Caco-2 (cell line): Measurements from ENCODE around the gene CAMK4. TPM values are rescaled to one million over a fixed set of nuclear protein-coding genes. Genes with fewer than 3 reads are reported as not detected.
"Not testable (repeated sequence)": the region's sequence is repeated elsewhere in the genome, so short reads cannot be mapped to it uniquely, and the experiment has no call there.

Experiments used
- BruUV-seq: library from RNA; stranded (reverse); fragments of 400-500 nt; replicated peaks from 2 replicates; lab custom pipeline; 2021; lab: Mats Ljungman, UMichigan
- CTCF ChIA-PET: fragments of 300-600 bp; sonication (Branson Sonifier 250); formaldehyde crosslinking; loops from one replicate; lab custom pipeline; 2022; ENCODE audit warnings: antibody characterized with exemption; lab: Charles Lee
- POLR2A ChIA-PET: fragments of 300-600 bp; sonication (Branson Sonifier 250); formaldehyde crosslinking; loops from one replicate; lab custom pipeline; 2022; ENCODE audit warnings: antibody characterized with exemption; lab: Charles Lee
- DNase-seq, 2 experiments: peaks; one replicate each; pipeline versions ENCODE4 v3.0.0 to v3.0.0-alpha.2; 2020 to 2022
- H3K27me3 ChIP-seq: replicated peaks from 2 replicates; pipeline ENCODE4 v1.6.0; 2011; ENCODE audit warnings: low read length; ENCODE audit not compliant: control insufficient read depth, insufficient read depth
- H3K36me3 ChIP-seq: 2 replicates; pipeline ENCODE4 v1.5.1; 2011; ENCODE audit warnings: low read length; ENCODE audit not compliant: control insufficient read depth, insufficient read depth
- H3K4me1 ChIP-seq: fragments of 250-450 bp; sonication (Bioruptor Pico); 2 replicates; pipeline ENCODE4 v1.5.1; 2020; ENCODE audit warnings: mild to moderate bottlenecking
- H3K4me3 ChIP-seq: 2 replicates; pipeline ENCODE4 v1.5.1; 2011; ENCODE audit warnings: low read depth, mild to moderate bottlenecking, control low read depth, low read length
- H3K9me3 ChIP-seq: fragments of 250-450 bp; sonication (Bioruptor Pico); 2 replicates; pipeline ENCODE4 v1.5.1; 2020; ENCODE audit warnings: mild to moderate bottlenecking, moderate library complexity
- H3K27ac Mint-ChIP-seq: one replicate; pipeline ENCODE4 v1.8.0; 2022; ENCODE audit warnings: mixed read lengths; ENCODE audit not compliant: unreplicated experiment
- H3K27me3 Mint-ChIP-seq: one replicate; pipeline ENCODE4 v1.8.0; 2022; ENCODE audit warnings: mixed read lengths; ENCODE audit not compliant: insufficient read depth, unreplicated experiment
- H3K36me3 Mint-ChIP-seq: one replicate; pipeline ENCODE4 v1.8.0; 2022; ENCODE audit warnings: mild to moderate bottlenecking, mixed read lengths; ENCODE audit not compliant: insufficient read depth, unreplicated experiment
- H3K4me1 Mint-ChIP-seq: one replicate; pipeline ENCODE4 v1.8.0; 2022; ENCODE audit warnings: low read depth, mixed read lengths; ENCODE audit not compliant: unreplicated experiment
- H3K4me3 Mint-ChIP-seq: one replicate; pipeline ENCODE4 v1.8.0; 2022; ENCODE audit warnings: mild to moderate bottlenecking, moderate library complexity, mixed read lengths; ENCODE audit not compliant: unreplicated experiment
- H3K9me3 Mint-ChIP-seq: one replicate; pipeline ENCODE4 v1.8.0; 2022; ENCODE audit warnings: mixed read lengths; ENCODE audit not compliant: unreplicated experiment
- intact Hi-C: fragments of 100-400 bp; cut with micrococcal nuclease; formaldehyde crosslinking; loops from one replicate; pipeline ENCODE4 v1.10.0; 2022; ENCODE audit not compliant: unreplicated experiment
- total RNA-seq: library from RNA; stranded (reverse); gene quantifications from 2 replicates; pipeline ENCODE4 v1.2.3, GENCODE V29; 2022
- TF ChIP-seq, protein P1 (sequence below), 2 experiments: fragments of 200-600 bp in 1 of 2; IDR thresholded peaks; 1 replicate in 1 of 2; 2 replicates in 1 of 2; pipeline versions ENCODE4 v1.5.1 to v1.8.0; 2011 to 2022; ENCODE audit warnings: antibody characterized with exemption in 1 of 2, control low read depth in 1 of 2, inconsistent platforms in 1 of 2, low read depth in 1 of 2, low read length in 1 of 2, mild to moderate bottlenecking in 1 of 2, moderate library complexity in 1 of 2; ENCODE audit not compliant: insufficient read depth in 1 of 2, severe bottlenecking in 1 of 2, unreplicated experiment in 1 of 2

Gene CAMK4
- total RNA-seq, 1 experiment from 2014 or later = not detected

DNA sequence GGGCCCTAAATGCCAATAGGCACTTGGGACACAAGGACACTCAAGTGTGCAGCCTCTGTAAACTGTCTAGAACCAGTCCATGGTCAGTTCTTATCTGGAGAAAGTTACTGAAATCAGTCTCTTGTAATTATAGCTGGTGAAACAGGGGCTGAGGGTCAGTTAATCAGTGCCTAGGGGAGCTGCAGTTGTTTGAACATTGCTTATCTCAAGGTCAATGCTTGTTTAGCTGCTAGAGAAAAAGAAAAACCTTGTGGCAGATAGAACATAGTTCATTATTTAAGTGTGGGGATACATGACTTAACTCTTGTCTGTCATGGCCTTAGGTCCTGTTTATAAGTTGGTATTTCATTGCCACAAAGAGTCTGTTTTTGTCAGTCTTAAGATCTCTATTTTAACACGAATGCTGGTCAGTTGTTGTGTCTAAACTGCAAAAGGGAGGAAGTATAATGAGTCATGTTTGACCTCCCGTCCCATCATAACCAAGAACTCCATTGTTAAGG, 180.1 kb downstream of the CAMK4 start:
- no peaks in the 10 kb centered on the region for H3K36me3 ChIP-seq
- Mint-ChIP-seq H3K9me3 (no peaks in the 10 kb centered on the region), H3K27ac (no peak overlapping the region), H3K4me1 (no peaks in the 10 kb centered on the region), H3K27me3 (peaks cover 4% of the 10 kb centered on the region), H3K36me3 (peaks cover 4% of the 10 kb centered on the region), H3K4me3 (no peak overlapping the region)
- intact Hi-C loops = no loop called here
- no peaks in the 10 kb centered on the region for H3K9me3 ChIP-seq
- no peak overlapping the region for H3K4me3 ChIP-seq
- ChIA-PET CTCF (no interaction called here), POLR2A (no interaction called here)
- H3K27me3 ChIP-seq = no peaks in the 10 kb centered on the region
- TF ChIP-seq, protein P1, sequence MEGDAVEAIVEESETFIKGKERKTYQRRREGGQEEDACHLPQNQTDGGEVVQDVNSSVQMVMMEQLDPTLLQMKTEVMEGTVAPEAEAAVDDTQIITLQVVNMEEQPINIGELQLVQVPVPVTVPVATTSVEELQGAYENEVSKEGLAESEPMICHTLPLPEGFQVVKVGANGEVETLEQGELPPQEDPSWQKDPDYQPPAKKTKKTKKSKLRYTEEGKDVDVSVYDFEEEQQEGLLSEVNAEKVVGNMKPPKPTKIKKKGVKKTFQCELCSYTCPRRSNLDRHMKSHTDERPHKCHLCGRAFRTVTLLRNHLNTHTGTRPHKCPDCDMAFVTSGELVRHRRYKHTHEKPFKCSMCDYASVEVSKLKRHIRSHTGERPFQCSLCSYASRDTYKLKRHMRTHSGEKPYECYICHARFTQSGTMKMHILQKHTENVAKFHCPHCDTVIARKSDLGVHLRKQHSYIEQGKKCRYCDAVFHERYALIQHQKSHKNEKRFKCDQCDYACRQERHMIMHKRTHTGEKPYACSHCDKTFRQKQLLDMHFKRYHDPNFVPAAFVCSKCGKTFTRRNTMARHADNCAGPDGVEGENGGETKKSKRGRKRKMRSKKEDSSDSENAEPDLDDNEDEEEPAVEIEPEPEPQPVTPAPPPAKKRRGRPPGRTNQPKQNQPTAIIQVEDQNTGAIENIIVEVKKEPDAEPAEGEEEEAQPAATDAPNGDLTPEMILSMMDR (IDR thresholded peaks at IDR 0.05; ENCODE audit: insufficient read depth in 1 of 2, low read depth in 1 of 2, low read length in 1 of 2, severe bottlenecking in 1 of 2, unreplicated experiment in 1 of 2) = no peak
- no TSS peak for BruUV-seq
- 0 out of 2 replicates have a peak, but pooled peaks cover 3% of the 10 kb centered on the region for H3K4me1 ChIP-seq
- no peak for DNase-seq

DNA sequence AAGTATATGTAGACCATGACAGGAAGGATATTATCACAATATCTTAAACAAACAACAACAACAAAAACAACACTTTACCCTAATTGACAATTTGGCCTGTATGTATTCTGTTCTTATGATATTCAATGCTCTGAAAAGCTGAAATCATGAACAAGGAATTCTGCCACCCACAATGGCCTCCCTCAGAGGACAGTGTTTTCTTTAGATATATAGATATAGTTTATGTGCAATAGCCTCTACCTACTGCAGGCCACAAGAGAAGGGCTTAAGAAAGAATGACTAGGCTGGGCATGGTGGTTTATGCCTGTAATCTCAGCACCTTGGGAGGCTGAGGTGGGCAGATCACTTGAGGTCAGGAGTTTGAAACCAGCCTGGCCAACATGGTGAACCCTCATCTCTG, 183.4 kb downstream of the CAMK4 start:
- intact Hi-C loops = no loop called here
- TF ChIP-seq, protein P1 (IDR thresholded peaks at IDR 0.05; ENCODE audit: insufficient read depth in 1 of 2, low read depth in 1 of 2, low read length in 1 of 2, severe bottlenecking in 1 of 2, unreplicated experiment in 1 of 2) = no peak

DNA sequence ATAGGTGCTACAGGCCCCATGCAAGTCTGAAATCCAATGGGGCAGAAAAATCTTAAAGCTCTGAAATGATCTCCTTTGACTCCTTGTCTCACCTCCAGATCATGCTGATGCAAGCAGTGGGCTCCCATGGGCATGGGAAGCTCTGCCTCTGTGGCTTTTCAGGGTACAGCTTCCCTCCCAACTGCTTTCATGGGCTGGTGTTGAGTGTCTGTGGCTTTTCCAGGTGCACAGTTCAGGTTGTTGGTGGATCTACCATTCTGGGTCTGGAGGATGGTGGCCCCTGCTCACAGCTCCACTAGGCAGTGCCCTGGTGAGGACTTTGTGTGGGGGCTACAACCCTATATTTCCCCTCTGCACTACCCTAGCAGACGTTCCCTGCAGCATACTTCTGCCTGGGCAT, 184.6 kb downstream of the CAMK4 start:
- ChIA-PET POLR2A (no interaction called here), CTCF (no interaction called here)
- intact Hi-C loops = no loop called here
- Histone ChIP-seq H3K4me1 (0 out of 2 replicates have a peak, but pooled peaks cover 3% of the 10 kb centered on the region), H3K4me3 (no peak overlapping the region), H3K9me3 (no peaks in the 10 kb centered on the region), H3K36me3 (no peaks in the 10 kb centered on the region), H3K27me3 (no peaks in the 10 kb centered on the region)
- H3K4me3 Mint-ChIP-seq = no peak overlapping the region
- H3K36me3 Mint-ChIP-seq = peaks cover 4% of the 10 kb centered on the region
- DNase-seq = no peak
- no TSS peak for BruUV-seq
- no peaks in the 10 kb centered on the region for H3K27me3 Mint-ChIP-seq
- no peak overlapping the region for H3K27ac Mint-ChIP-seq
- TF ChIP-seq, protein P1 (IDR thresholded peaks at IDR 0.05; ENCODE audit: insufficient read depth in 1 of 2, low read depth in 1 of 2, low read length in 1 of 2, severe bottlenecking in 1 of 2, unreplicated experiment in 1 of 2) = no peak
- H3K4me1 Mint-ChIP-seq = no peaks in the 10 kb centered on the region
- H3K9me3 Mint-ChIP-seq = no peaks in the 10 kb centered on the region

More for the DNA sequence above, 183.4 kb downstream of the CAMK4 start:
- no peak overlapping the region for H3K4me3 Mint-ChIP-seq
- H3K36me3 Mint-ChIP-seq = peaks cover 4% of the 10 kb centered on the region
- Histone ChIP-seq H3K9me3 (no peaks in the 10 kb centered on the region), H3K27me3 (no peaks in the 10 kb centered on the region), H3K36me3 (no peaks in the 10 kb centered on the region), H3K4me3 (no peak overlapping the region), H3K4me1 (0 out of 2 replicates have a peak, but pooled peaks cover 3% of the 10 kb centered on the region)
- H3K27me3 Mint-ChIP-seq = no peaks in the 10 kb centered on the region
- no peak for DNase-seq
- POLR2A ChIA-PET = no interaction called here
- no peak overlapping the region for H3K27ac Mint-ChIP-seq
- no peaks in the 10 kb centered on the region for H3K4me1 Mint-ChIP-seq
- no TSS peak for BruUV-seq
- CTCF ChIA-PET = no interaction called here
- H3K9me3 Mint-ChIP-seq = no peaks in the 10 kb centered on the region

DNA sequence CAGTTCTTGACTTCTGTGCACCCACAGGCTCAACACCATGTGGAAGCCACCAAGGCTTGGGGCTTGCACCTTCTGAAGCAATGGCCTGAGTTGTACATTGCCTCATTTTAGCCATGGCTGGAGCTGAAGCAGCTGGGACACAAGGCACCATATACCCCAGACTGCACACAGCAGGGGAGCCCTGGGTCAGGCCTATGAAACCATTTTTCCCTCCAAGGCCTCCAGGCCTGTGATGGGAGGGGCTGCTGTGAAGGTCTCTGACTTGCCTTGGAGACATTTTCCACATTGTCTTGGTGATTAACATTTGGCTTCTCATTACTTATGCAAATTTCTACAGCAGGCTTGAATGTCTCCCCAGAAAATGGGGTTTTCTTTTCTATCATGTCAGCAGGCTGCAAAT, 185.1 kb downstream of the CAMK4 start:
- H3K4me3 Mint-ChIP-seq, H3K9me3 ChIP-seq, DNase-seq: not testable (repeated sequence)

DNA sequence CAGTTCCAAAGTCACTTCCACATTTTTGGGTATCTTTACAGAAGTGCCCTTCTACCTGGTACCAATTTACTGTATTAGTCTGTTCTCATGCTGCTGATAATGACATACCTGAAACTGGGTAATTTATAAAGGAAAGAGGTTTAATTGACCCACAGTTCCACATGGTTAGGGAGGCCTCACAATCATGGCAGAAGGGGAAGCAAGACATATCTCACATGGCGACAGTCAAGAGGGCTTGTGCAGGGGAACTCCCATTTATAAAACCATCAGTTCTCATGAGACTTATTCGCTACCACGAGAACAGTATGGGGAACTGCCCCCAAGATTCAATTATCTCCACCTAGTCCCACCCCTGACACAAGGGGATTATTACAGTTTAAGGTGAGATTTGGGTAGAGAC, 185.9 kb downstream of the CAMK4 start:
- intact Hi-C loops, H3K36me3 Mint-ChIP-seq, H3K4me1 ChIP-seq, H3K27me3 Mint-ChIP-seq, POLR2A ChIA-PET, H3K9me3 Mint-ChIP-seq, H3K27me3 ChIP-seq, H3K36me3 ChIP-seq, H3K4me3 Mint-ChIP-seq, DNase-seq, BruUV-seq, H3K9me3 ChIP-seq, H3K27ac Mint-ChIP-seq, H3K4me1 Mint-ChIP-seq, H3K4me3 ChIP-seq, CTCF ChIA-PET: not testable (repeated sequence)

More for the DNA sequence above, 185.1 kb downstream of the CAMK4 start:
- POLR2A ChIA-PET, H3K4me1 Mint-ChIP-seq, H3K27ac Mint-ChIP-seq, intact Hi-C loops, H3K36me3 Mint-ChIP-seq, BruUV-seq, H3K4me3 ChIP-seq, H3K27me3 ChIP-seq, H3K36me3 ChIP-seq, H3K4me1 ChIP-seq, CTCF ChIA-PET, H3K27me3 Mint-ChIP-seq, H3K9me3 Mint-ChIP-seq: not testable (repeated sequence)
